KMS-11 (cell line): Measurements from ENCODE around the gene MYH7B.

ENCODE experiments used
- H2AFZ ChIP-seq: fragments of 200-600 bp; sonication (generic); 2 replicates; pipeline ENCODE4 v1.6.1; 2016; ENCODE audit warnings: antibody characterized with exemption, mixed run types, low read depth
- H3K27ac ChIP-seq: fragments of 200-600 bp; sonication (generic); 2 replicates; pipeline ENCODE4 v1.6.1; 2016; ENCODE audit warnings: mild to moderate bottlenecking, mixed run types
- H3K27me3 ChIP-seq: fragments of 200-600 bp; sonication (generic); 2 replicates; pipeline ENCODE4 v1.6.1; 2017; ENCODE audit warnings: mild to moderate bottlenecking, low read depth, mixed run types, moderate library complexity; ENCODE audit not compliant: insufficient read depth
- H3K36me3 ChIP-seq: fragments of 200-600 bp; sonication (generic); 2 replicates; pipeline ENCODE4 v1.6.1; 2017; ENCODE audit warnings: mild to moderate bottlenecking, mixed run types; ENCODE audit not compliant: insufficient read depth
- H3K4me1 ChIP-seq: fragments of 200-600 bp; sonication (generic); 2 replicates; pipeline ENCODE4 v1.6.1; 2016; ENCODE audit warnings: mild to moderate bottlenecking, low read depth, mixed run types; ENCODE audit not compliant: poor library complexity, severe bottlenecking
- H3K4me2 ChIP-seq: fragments of 200-600 bp; sonication (generic); 2 replicates; pipeline ENCODE4 v1.7.0; 2016; ENCODE audit warnings: mild to moderate bottlenecking, mixed run types
- H3K4me3 ChIP-seq: fragments of 200-600 bp; sonication (generic); IDR thresholded peaks from 2 replicates; pipeline ENCODE4 v1.6.1; 2017; ENCODE audit warnings: low read depth, low read length, mixed read lengths; ENCODE audit not compliant: insufficient read depth
- H3K79me2 ChIP-seq: fragments of 200-600 bp; sonication (generic); 2 replicates; pipeline ENCODE4 v1.6.1; 2016; ENCODE audit warnings: low read depth, mixed run types; ENCODE audit not compliant: insufficient read depth
- H3K9ac ChIP-seq: fragments of 200-600 bp; sonication (generic); 2 replicates; pipeline ENCODE4 v1.6.1; 2016; ENCODE audit warnings: mild to moderate bottlenecking, mixed run types
- H4K20me1 ChIP-seq: fragments of 200-600 bp; sonication (generic); 2 replicates; pipeline ENCODE4 v1.6.1; 2016; ENCODE audit warnings: mild to moderate bottlenecking, mixed run types; ENCODE audit not compliant: insufficient read depth
- CTCF ChIP-seq: fragments of 200-600 bp; sonication (generic); conservative IDR thresholded peaks from 2 replicates; pipeline ENCODE4 v1.6.1; 2017; ENCODE audit warnings: low read depth, mild to moderate bottlenecking, antibody characterized with exemption, low read length, moderate library complexity, mixed read lengths

MYH7B gene

DNA sequence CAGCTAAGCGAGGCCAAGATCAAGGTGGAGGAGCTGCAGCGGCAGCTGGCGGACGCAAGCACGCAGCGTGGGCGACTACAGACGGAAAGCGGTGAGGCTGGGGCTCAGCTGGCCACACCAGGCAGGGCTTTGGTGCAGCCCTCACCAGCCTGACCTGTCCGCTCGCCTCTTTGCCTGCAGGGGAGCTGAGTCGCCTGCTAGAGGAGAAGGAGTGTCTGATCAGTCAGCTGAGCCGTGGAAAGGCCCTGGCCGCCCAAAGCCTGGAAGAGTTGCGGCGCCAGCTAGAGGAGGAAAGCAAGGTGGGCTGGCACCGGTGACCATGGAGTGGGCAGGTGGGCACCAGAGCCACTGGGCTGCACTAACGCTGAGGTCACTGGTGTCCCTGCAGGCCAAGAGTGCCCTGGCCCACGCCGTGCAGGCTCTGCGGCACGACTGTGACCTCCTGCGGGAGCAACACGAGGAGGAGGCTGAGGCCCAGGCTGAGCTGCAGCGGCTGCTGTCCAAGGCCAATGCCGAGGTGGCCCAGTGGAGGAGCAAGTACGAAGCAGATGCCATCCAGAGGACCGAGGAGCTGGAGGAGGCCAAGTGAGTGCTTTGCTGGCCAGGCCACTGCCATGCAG lies 42.8 kb downstream of the MYH7B start:
- Histone ChIP-seq H4K20me1 (no peaks in the 10 kb centered on the region), H3K27ac (no peak overlapping the region), H3K27me3 (no peaks in the 10 kb centered on the region), H2AFZ (no peak overlapping the region), H3K4me3 (no peak overlapping the region), H3K9ac (no peak overlapping the region), H3K4me2 (no peak overlapping the region), H3K36me3 (no peaks in the 10 kb centered on the region), H3K79me2 (no peaks in the 10 kb centered on the region), H3K4me1 (no peaks in the 10 kb centered on the region)
- no peak for TF ChIP-seq CTCF

DNA sequence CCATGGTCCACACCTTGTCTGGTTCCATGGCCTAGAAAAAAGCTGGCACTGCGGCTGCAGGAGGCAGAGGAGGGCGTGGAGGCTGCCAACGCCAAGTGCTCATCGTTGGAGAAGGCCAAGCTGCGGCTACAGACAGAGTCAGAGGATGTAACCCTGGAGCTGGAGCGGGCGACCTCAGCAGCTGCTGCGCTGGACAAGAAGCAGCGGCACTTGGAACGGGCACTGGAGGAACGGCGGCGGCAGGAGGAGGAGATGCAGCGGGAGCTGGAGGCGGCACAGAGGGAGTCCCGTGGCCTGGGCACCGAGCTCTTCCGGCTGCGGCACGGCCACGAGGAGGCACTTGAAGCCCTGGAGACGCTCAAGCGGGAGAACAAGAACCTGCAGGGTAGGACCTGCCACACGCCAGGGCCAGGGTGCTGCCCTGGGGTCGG lies 43.4 kb downstream of the MYH7B start:
- H3K79me2 ChIP-seq = no peaks in the 10 kb centered on the region
- no peak overlapping the region for H3K4me2 ChIP-seq
- H3K9ac ChIP-seq = no peak overlapping the region
- no peaks in the 10 kb centered on the region for H3K4me1 ChIP-seq
- H3K27me3 ChIP-seq = no peaks in the 10 kb centered on the region
- no peak overlapping the region for H3K4me3 ChIP-seq
- H3K27ac ChIP-seq = no peak overlapping the region
- no peak for TF ChIP-seq CTCF
- no peaks in the 10 kb centered on the region for H4K20me1 ChIP-seq
- no peak overlapping the region for H2AFZ ChIP-seq
- H3K36me3 ChIP-seq = peaks cover 2% of the 10 kb centered on the region; the same call in 1 of the 2 replicates

DNA sequence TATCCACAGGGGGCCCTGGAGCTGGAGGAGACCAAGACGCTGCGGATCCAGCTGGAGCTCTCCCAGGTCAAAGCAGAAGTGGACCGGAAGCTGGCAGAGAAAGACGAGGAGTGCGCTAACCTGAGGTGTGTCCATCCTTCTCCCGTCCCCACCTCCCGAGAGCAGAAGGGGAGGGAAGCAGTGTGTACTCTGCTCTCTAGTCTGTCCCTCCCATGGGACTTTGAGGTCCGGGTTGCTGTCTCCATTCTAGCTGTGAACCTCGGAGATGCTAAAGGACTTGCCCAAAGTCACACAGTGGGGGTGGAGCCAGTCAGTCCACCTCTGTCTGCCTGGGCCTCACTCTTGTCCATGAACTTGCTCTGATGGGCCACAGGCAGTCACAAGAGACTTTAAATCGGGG lies 44.1 kb downstream of the MYH7B start:
- Histone ChIP-seq H3K4me1 (no peaks in the 10 kb centered on the region), H2AFZ (no peak overlapping the region), H4K20me1 (no peaks in the 10 kb centered on the region), H3K4me2 (no peak overlapping the region), H3K27ac (no peak overlapping the region), H3K4me3 (no peak overlapping the region), H3K27me3 (no peaks in the 10 kb centered on the region), H3K79me2 (no peaks in the 10 kb centered on the region), H3K9ac (no peak overlapping the region), H3K36me3 (peaks cover 4% of the 10 kb centered on the region; the same call in 1 of the 2 replicates)
- no peak for TF ChIP-seq CTCF

DNA sequence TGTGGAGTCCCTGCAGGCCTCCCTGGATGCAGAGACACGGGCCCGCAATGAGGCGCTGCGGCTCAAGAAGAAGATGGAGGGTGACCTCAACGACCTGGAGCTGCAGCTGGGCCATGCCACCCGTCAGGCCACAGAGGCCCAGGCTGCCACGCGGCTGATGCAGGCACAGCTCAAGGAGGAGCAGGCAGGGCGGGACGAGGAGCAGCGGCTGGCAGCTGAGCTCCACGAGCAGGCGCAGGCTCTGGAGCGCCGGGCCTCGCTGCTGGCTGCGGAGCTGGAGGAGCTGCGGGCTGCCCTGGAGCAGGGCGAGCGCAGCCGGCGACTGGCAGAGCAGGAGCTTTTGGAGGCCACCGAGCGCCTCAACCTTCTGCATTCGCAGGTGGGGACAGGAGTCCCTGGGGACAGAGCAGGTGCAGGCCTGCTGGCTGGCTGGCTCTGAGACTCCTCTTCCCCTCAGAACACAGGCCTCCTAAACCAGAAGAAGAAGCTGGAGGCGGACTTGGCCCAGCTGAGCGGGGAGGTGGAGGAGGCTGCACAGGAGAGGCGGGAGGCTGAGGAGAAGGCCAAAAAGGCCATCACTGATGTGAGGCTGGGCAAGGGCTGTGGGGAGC lies 44.7 kb downstream of the MYH7B start:
- H3K27me3 ChIP-seq = no peaks in the 10 kb centered on the region
- H3K36me3 ChIP-seq = peaks cover 4% of the 10 kb centered on the region; the same call in 1 of the 2 replicates
- no peak overlapping the region for H3K9ac ChIP-seq
- no peak overlapping the region for H3K27ac ChIP-seq
- no peak overlapping the region for H3K4me2 ChIP-seq
- H3K79me2 ChIP-seq = no peaks in the 10 kb centered on the region
- no peak for TF ChIP-seq CTCF
- H3K4me3 ChIP-seq = no peak overlapping the region
- no peak overlapping the region for H2AFZ ChIP-seq
- H3K4me1 ChIP-seq = no peaks in the 10 kb centered on the region
- no peaks in the 10 kb centered on the region for H4K20me1 ChIP-seq
